Body of pancreas (tissue), 4 donors: ENCODE data around the gene PPP2R2B. TPM values are rescaled to one million over a fixed set of nuclear protein-coding genes. Genes with fewer than 3 reads are reported as not detected.

Experiments used
- ATAC-seq: fragments of 150-250 bp; one replicate; pipeline ENCODE4 v1.9.1; 2016
- DNase-seq, 4 donors: peaks; one replicate each; pipeline ENCODE4 v3.0.0-alpha.2; 2019
- H3K27ac ChIP-seq, 4 donors: fragments of 200-600 bp; sonication (generic); 1 replicate in 3 of 4; 2 replicates in 1 of 4; pipeline versions ENCODE4 v1.5.1 to v1.6.1; 2016 to 2019; ENCODE audit warnings: mild to moderate bottlenecking in 1 of 4, mixed read lengths in 1 of 4, moderate library complexity in 1 of 4
- H3K27me3 ChIP-seq, 2 donors: fragments of 200-600 bp; sonication (generic); one replicate each; pipeline ENCODE4 v1.6.0; 2016; ENCODE audit warnings: mild to moderate bottlenecking in 1 of 2
- H3K36me3 ChIP-seq, 2 donors: fragments of 200-600 bp; sonication (generic); replicated peaks in 1 of 2; 2 replicates each; pipeline ENCODE4 v1.5.1; 2016; ENCODE audit warnings: low read depth in 2 of 2; ENCODE audit not compliant: insufficient read depth in 1 of 2
- H3K4me1 ChIP-seq: fragments of 200-600 bp; sonication (generic); one replicate; pipeline ENCODE4 v1.6.0; 2016
- H3K4me3 ChIP-seq, 2 donors: fragments of 200-600 bp; sonication (generic); 1 replicate in 1 of 2; 2 replicates in 1 of 2; pipeline ENCODE4 v1.5.1; 2016 to 2019
- H3K9me3 ChIP-seq, 3 donors: fragments of 200-600 bp; sonication (generic); 1 replicate in 2 of 3; 2 replicates in 1 of 3; pipeline ENCODE4 v1.5.1; 2016
- CTCF ChIP-seq, 7 experiments: fragments of 450-650 bp in 4 of 7; fragments of 200-600 bp in 3 of 7; sonication (generic) in 3 of 7; IDR thresholded peaks; one replicate each; pipeline ENCODE4 v1.5.1; 2016 to 2019; ENCODE audit warnings: antibody characterized with exemption in 7 of 7
- POLR2A ChIP-seq, 3 donors: fragments of 450-650 bp; IDR thresholded peaks; one replicate each; pipeline ENCODE4 v1.6.1; 2016; ENCODE audit warnings: antibody characterized with exemption in 3 of 3, mild to moderate bottlenecking in 2 of 3
- WGBS, 2 donors: methylation state at CpG; one replicate each; pipeline ENCODE4 v1.1.5; 2017; 5-methylcytosine and 5-hydroxymethylcytosine counted together
- intact Hi-C: fragments of 100-400 bp; cut with DNase I; formaldehyde crosslinking; loops from one replicate; pipeline ENCODE4 v1.15.1; 2023
- total RNA-seq, 2 donors: library from RNA; depleted of rRNA; stranded (reverse); fragments of >200 nt; gene quantifications; one replicate each; pipeline ENCODE4 v1.1.0, GENCODE V29; 2016

Gene PPP2R2B
- under 1 TPM in 1 of 2 donors, not detected in 1; 0.26 TPM for total RNA-seq

GRCh38 chr5:146878476-146879172 is at the start of gene PPP2R2B:
Gene PPP2R2B (minus strand): TSS chr5:146878757.
- WGBS, 2 donors = 1 to 2% methylated on average over 13 to 40 of the region's 40 CpGs
- H3K27me3 ChIP-seq = peaks cover 0 to 6% of the 10 kb centered on the region in 2 donors
- intact Hi-C loops = no loop called here

DNA sequence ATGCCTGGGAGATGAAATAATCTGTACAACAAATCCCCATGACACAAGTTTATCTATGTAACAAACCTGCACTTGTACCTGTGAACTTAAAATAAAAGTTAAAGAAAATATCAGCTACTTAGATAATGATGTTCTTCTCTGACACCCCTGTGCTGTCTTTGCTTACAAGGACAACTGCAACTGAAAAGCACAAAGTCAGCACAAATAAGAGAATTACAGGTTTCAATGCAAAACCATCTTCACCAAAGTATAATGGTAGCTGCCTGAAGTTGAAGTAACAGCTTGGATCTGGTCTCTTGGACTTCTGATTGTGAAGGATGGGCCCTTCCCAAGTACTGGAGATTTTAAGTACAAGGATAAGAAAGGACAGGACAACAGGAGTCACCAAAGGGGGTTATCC is 45.6 kb upstream of the PPP2R2B start:
- TF ChIP-seq POLR2A (IDR thresholded peaks at IDR 0.05) (no peak), CTCF (IDR thresholded peaks at IDR 0.05) (no peak)
- Histone ChIP-seq H3K36me3 (no peaks in the 10 kb centered on the region), H3K4me1 (no peaks in the 10 kb centered on the region), H3K27me3 (no peaks in the 10 kb centered on the region), H3K27ac (no peak overlapping the region), H3K4me3 (no peak overlapping the region), H3K9me3 (no peaks in the 10 kb centered on the region)
- ATAC-seq = no peak
- DNase-seq = no peak
- intact Hi-C loops = no loop called here

More at GRCh38 chr5:146878476-146879172, at the start of gene PPP2R2B:
- H3K36me3 ChIP-seq = no peaks in the 10 kb centered on the region
- ATAC-seq (peak; percentile 58), DNase-seq (peak; percentile 25 to 47 (median 36))
- peak within 1 kb of the TSS; percentile 29 to 44 for H3K4me3 ChIP-seq
- H3K4me1 ChIP-seq = peaks cover 13% of the 10 kb centered on the region
- TF ChIP-seq CTCF (IDR thresholded peaks at IDR 0.05) = no peak
- peak in 1 of 3 donors; percentile 12 for TF ChIP-seq POLR2A (IDR thresholded peaks at IDR 0.05)
- peak within 1 kb of the TSS in 1 of 4 donors; percentile 23 for H3K27ac ChIP-seq
- no peaks in the 10 kb centered on the region for H3K9me3 ChIP-seq

DNA sequence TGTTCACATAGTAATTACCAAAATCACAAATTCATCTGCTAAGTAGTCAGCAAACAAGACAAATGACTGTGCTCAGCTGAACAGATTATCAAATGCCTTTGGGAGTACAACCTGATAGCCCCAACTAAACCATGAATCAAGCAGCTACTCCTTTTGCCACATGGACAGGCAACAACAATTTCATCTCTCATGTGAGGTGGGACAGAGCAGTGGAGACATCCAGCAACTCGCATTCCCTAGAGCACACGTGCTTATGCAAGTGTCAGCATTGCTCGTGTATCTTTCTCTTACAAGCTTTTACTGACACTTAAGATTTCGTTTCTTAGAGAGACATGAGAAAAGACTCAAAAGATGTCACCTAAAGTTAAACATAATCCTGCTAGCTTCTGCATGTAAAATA is 42.7 kb upstream of the PPP2R2B start:
- WGBS, 2 donors = 57 to 69% methylated on average over 4 of the region's 4 CpGs
- no peak for DNase-seq

GRCh38 chr5:146920351-146920881 is 41.9 kb upstream of the PPP2R2B start:
- Histone ChIP-seq H3K27ac (no peak overlapping the region), H3K9me3 (no peaks in the 10 kb centered on the region), H3K4me3 (no peak overlapping the region), H3K4me1 (no peaks in the 10 kb centered on the region), H3K36me3 (no peaks in the 10 kb centered on the region), H3K27me3 (no peaks in the 10 kb centered on the region)
- ATAC-seq (no peak), DNase-seq (no peak)
- WGBS, 2 donors = 33 to 59% methylated on average over 5 to 7 of the region's 7 CpGs
- TF ChIP-seq POLR2A (IDR thresholded peaks at IDR 0.05) = no peak
- intact Hi-C loops = no loop called here

More for the DNA sequence above, 42.7 kb upstream of the PPP2R2B start:
- ATAC-seq = no peak
- intact Hi-C loops = no loop called here
- Histone ChIP-seq H3K36me3 (no peaks in the 10 kb centered on the region), H3K27me3 (no peaks in the 10 kb centered on the region), H3K4me1 (no peaks in the 10 kb centered on the region), H3K9me3 (no peaks in the 10 kb centered on the region), H3K27ac (no peak overlapping the region), H3K4me3 (no peak overlapping the region)
- TF ChIP-seq POLR2A (IDR thresholded peaks at IDR 0.05) (no peak), CTCF (IDR thresholded peaks at IDR 0.05) (no peak)

GRCh38 chr5:146919304-146919703 is 40.7 kb upstream of the PPP2R2B start:
- Histone ChIP-seq H3K36me3 (no peaks in the 10 kb centered on the region), H3K4me1 (no peaks in the 10 kb centered on the region), H3K9me3 (no peaks in the 10 kb centered on the region), H3K27ac (no peak overlapping the region), H3K27me3 (no peaks in the 10 kb centered on the region), H3K4me3 (no peak overlapping the region)
- WGBS, 2 donors = 73 to 89% methylated on average over 2 of the region's 2 CpGs
- no peak for DNase-seq
- intact Hi-C loops = no loop called here
- TF ChIP-seq CTCF (IDR thresholded peaks at IDR 0.05) (no peak), POLR2A (IDR thresholded peaks at IDR 0.05) (no peak)
- ATAC-seq = no peak
